Mesenchymal stem cell (in vitro differentiated cells and primary cell): ENCODE results near the gene COL4A2.

ENCODE experiments used
- DNase-seq: peaks from one replicate; pipeline ENCODE4 v3.0.0-alpha.2; 2013
- H2AFZ ChIP-seq: one replicate; pipeline ENCODE4 v1.6.1; 2013; ENCODE audit warnings: low read depth, mild to moderate bottlenecking, control low read depth, inconsistent platforms, low read length, moderate library complexity
- H2AK5ac ChIP-seq: 2 replicates; pipeline ENCODE4 v1.6.1; 2013; ENCODE audit warnings: low read length, moderate library complexity, mild to moderate bottlenecking, inconsistent platforms; ENCODE audit not compliant: severe bottlenecking
- H2BK120ac ChIP-seq: one replicate; pipeline ENCODE4 v1.6.1; 2013; ENCODE audit warnings: low read depth, mild to moderate bottlenecking, inconsistent platforms, low read length, moderate library complexity
- H2BK12ac ChIP-seq, 2 experiments: one replicate each; pipeline ENCODE4 v1.6.1; 2013; ENCODE audit warnings: inconsistent platforms in 2 of 2, low read length in 2 of 2, mild to moderate bottlenecking in 2 of 2, moderate library complexity in 2 of 2, control low read depth in 1 of 2
- H2BK15ac ChIP-seq: one replicate; pipeline ENCODE4 v1.6.1; 2013; ENCODE audit warnings: mild to moderate bottlenecking, low read depth, inconsistent platforms; ENCODE audit not compliant: poor library complexity, severe bottlenecking
- H2BK5ac ChIP-seq: 2 replicates; pipeline ENCODE4 v1.6.1; 2013; ENCODE audit warnings: low read depth, mild to moderate bottlenecking, low read length, control low read depth, inconsistent platforms; ENCODE audit not compliant: poor library complexity, severe bottlenecking
- H3K14ac ChIP-seq, 2 experiments: one replicate each; pipeline ENCODE4 v1.6.1; 2013; ENCODE audit warnings: inconsistent platforms in 2 of 2, low read length in 2 of 2, control low read depth in 1 of 2, mild to moderate bottlenecking in 1 of 2, moderate library complexity in 1 of 2
- H3K18ac ChIP-seq, 2 experiments: one replicate each; pipeline ENCODE4 v1.6.1; 2013; ENCODE audit warnings: inconsistent platforms in 2 of 2, low read length in 2 of 2, control low read depth in 1 of 2, low read depth in 1 of 2, mild to moderate bottlenecking in 1 of 2
- H3K23ac ChIP-seq, 2 experiments: one replicate each; pipeline ENCODE4 v1.6.1; 2013; ENCODE audit warnings: inconsistent platforms in 2 of 2, low read length in 2 of 2, mild to moderate bottlenecking in 2 of 2, moderate library complexity in 2 of 2, control low read depth in 1 of 2
- H3K27ac ChIP-seq: 2 replicates; pipeline ENCODE4 v1.5.1; 2013; ENCODE audit warnings: mild to moderate bottlenecking, moderate library complexity, low read length, control low read depth, inconsistent platforms; ENCODE audit not compliant: poor library complexity, severe bottlenecking
- H3K27me3 ChIP-seq, 2 experiments: 2 replicates each; pipeline versions ENCODE4 v1.6.1 to v1.7.0; 2013; ENCODE audit warnings: low read length in 2 of 2, mild to moderate bottlenecking in 2 of 2, moderate library complexity in 2 of 2, control low read depth in 1 of 2, inconsistent platforms in 1 of 2; ENCODE audit not compliant: control insufficient read depth in 1 of 2, insufficient read depth in 1 of 2
- H3K36me3 ChIP-seq, 2 experiments: 2 replicates each; pipeline versions ENCODE4 v1.6.1 to v1.7.0; 2013; ENCODE audit warnings: low read length in 2 of 2, control low read depth in 1 of 2, inconsistent platforms in 1 of 2, low read depth in 1 of 2, mild to moderate bottlenecking in 1 of 2; ENCODE audit not compliant: insufficient read depth in 2 of 2, control insufficient read depth in 1 of 2
- H3K4ac ChIP-seq, 2 experiments: one replicate each; pipeline ENCODE4 v1.6.1; 2013; ENCODE audit warnings: inconsistent platforms in 2 of 2, low read length in 2 of 2, mild to moderate bottlenecking in 2 of 2, moderate library complexity in 2 of 2, control low read depth in 1 of 2, low read depth in 1 of 2
- H3K4me1 ChIP-seq: 2 replicates; pipeline ENCODE4 v1.6.1; 2013; ENCODE audit warnings: low read depth, low read length, control low read depth; ENCODE audit not compliant: control insufficient read depth, insufficient read depth
- H3K4me2 ChIP-seq: 2 replicates; pipeline ENCODE4 v1.6.1; 2013; ENCODE audit warnings: low read length, mild to moderate bottlenecking, inconsistent platforms; ENCODE audit not compliant: poor library complexity, severe bottlenecking
- H3K4me3 ChIP-seq, 2 experiments: 2 replicates each; pipeline versions ENCODE4 v1.5.1 to v1.7.0; 2013; ENCODE audit warnings: low read length in 2 of 2, mild to moderate bottlenecking in 2 of 2, control low read depth in 1 of 2, low read depth in 1 of 2; ENCODE audit not compliant: insufficient read depth in 1 of 2
- H3K79me1 ChIP-seq: replicated peaks from 2 replicates; pipeline ENCODE4 v1.6.1; 2013; ENCODE audit warnings: mild to moderate bottlenecking, control low read depth, low read length, inconsistent platforms; ENCODE audit not compliant: poor library complexity, severe bottlenecking
- H3K9ac ChIP-seq: 2 replicates; pipeline ENCODE4 v1.7.0; 2013; ENCODE audit warnings: mild to moderate bottlenecking, low read length, moderate library complexity
- H3K9me3 ChIP-seq: 2 replicates; pipeline ENCODE4 v1.7.0; 2013; ENCODE audit warnings: mild to moderate bottlenecking, low read length; ENCODE audit not compliant: control insufficient read depth
- H4K8ac ChIP-seq: one replicate; pipeline ENCODE4 v1.6.1; 2013; ENCODE audit warnings: inconsistent platforms, mild to moderate bottlenecking, low read length, moderate library complexity
- H4K91ac ChIP-seq: one replicate; pipeline ENCODE4 v1.6.1; 2013; ENCODE audit warnings: mild to moderate bottlenecking, low read length, inconsistent platforms
- WGBS: methylation state at CpG from one replicate; pipeline ENCODE4 v1.1.7; 2013; ENCODE audit warnings: mixed read lengths; 5-methylcytosine and 5-hydroxymethylcytosine counted together

Gene COL4A2

GRCh38 chr13:110525328-110526319 is 218.5 kb downstream of the COL4A2 start:
- Histone ChIP-seq H2BK5ac (no peak overlapping the region), H3K14ac (no peak overlapping the region), H4K8ac (no peak overlapping the region), H2AK5ac (no peak overlapping the region), H3K9me3 (no peaks in the 10 kb centered on the region), H3K36me3 (peaks cover 0 to 6% of the 10 kb centered on the region in 2 experiments), H3K4ac (no peak overlapping the region), H3K27ac (no peak overlapping the region), H2BK120ac (no peak overlapping the region), H3K18ac (no peak overlapping the region), H3K23ac (no peak overlapping the region), H4K91ac (no peak overlapping the region), H3K4me3 (peak overlapping the region in 1 of 2 experiments; percentile 1), H3K9ac (no peak overlapping the region), H2BK12ac (no peak overlapping the region), H3K4me2 (no peak overlapping the region), H2AFZ (no peak overlapping the region), H3K27me3 (peaks cover 0 to 19% of the 10 kb centered on the region in 2 experiments), H3K79me1 (no peaks in the 10 kb centered on the region), H2BK15ac (no peak overlapping the region), H3K4me1 (peaks cover 23% of the 10 kb centered on the region)
- 72% methylated on average over 24 of the region's 25 CpGs for WGBS
- DNase-seq = no peak

DNA sequence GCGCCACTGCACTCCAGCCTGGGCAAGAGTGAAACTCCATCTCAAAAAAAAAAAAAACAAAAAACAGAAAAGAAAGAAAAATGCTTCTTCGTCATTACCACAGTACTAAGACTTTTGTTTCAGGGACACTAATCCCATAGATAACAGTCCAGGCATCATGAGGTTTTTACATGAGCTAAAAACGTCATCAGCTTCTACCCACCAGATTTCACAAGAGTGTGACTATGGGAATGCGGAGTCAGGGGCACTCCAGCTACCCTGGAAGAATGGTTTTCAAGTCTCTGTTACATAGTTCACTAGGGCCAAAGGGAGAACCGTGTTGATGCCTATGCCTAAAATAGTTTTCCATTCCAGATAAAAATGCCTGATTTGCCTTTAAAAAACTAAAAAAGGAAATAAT is 221.3 kb downstream of the COL4A2 start:
- H3K9ac ChIP-seq = no peak overlapping the region
- no peak overlapping the region for H3K4me2 ChIP-seq
- no peak overlapping the region for H2BK15ac ChIP-seq
- H4K91ac ChIP-seq = no peak overlapping the region
- H3K79me1 ChIP-seq = peaks cover 3% of the 10 kb centered on the region
- H3K36me3 ChIP-seq = peaks cover 0 to 6% of the 10 kb centered on the region in 2 experiments
- H3K4me1 ChIP-seq = peaks cover 26% of the 10 kb centered on the region
- no peak overlapping the region for H3K14ac ChIP-seq
- 89% methylated on average over 4 of the region's 5 CpGs for WGBS
- H3K9me3 ChIP-seq = no peaks in the 10 kb centered on the region
- H2BK5ac ChIP-seq = no peak overlapping the region
- no peak overlapping the region for H3K4ac ChIP-seq
- peak; percentile 80 for DNase-seq
- H2AK5ac ChIP-seq = no peak overlapping the region
- H4K8ac ChIP-seq = no peak overlapping the region
- H3K23ac ChIP-seq = no peak overlapping the region
- no peak overlapping the region for H2BK120ac ChIP-seq
- peaks cover 0 to 16% of the 10 kb centered on the region in 2 experiments for H3K27me3 ChIP-seq
- no peak overlapping the region for H2AFZ ChIP-seq
- H2BK12ac ChIP-seq = no peak overlapping the region
- H3K27ac ChIP-seq = no peak overlapping the region
- H3K18ac ChIP-seq = no peak overlapping the region
- H3K4me3 ChIP-seq = no peak overlapping the region

DNA sequence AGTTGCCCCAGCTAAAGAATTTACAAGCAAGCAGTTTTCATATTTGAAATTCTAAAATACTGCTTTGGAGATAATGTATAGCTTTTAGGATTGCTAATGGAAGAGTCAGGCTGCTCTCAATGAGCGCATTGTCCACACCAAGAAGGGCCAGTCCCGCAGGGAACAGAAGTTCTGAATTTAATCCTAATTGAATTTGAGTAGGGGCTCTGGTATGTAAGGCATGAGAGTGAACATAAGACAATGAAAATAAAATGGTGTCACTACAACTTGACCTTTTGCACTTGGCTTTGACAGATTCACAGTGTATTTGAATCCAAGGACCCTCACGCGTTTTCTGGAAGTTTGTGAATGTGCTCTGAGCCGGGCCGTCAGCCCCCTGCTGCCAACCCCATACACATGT is 221.8 kb downstream of the COL4A2 start:
- Histone ChIP-seq H4K91ac (no peak overlapping the region), H2AK5ac (no peak overlapping the region), H3K9ac (no peak overlapping the region), H3K9me3 (no peaks in the 10 kb centered on the region), H3K4me2 (no peak overlapping the region), H2BK5ac (no peak overlapping the region), H3K18ac (no peak overlapping the region), H3K4me1 (peaks cover 29% of the 10 kb centered on the region), H3K27ac (no peak overlapping the region), H2AFZ (no peak overlapping the region), H3K4ac (no peak overlapping the region), H3K23ac (no peak overlapping the region), H2BK15ac (no peak overlapping the region), H4K8ac (no peak overlapping the region), H2BK120ac (no peak overlapping the region), H3K14ac (no peak overlapping the region), H3K4me3 (no peak overlapping the region), H3K27me3 (peaks cover 0 to 16% of the 10 kb centered on the region in 2 experiments), H2BK12ac (no peak overlapping the region), H3K36me3 (peaks cover 0 to under 1% of the 10 kb centered on the region in 2 experiments), H3K79me1 (peaks cover 3% of the 10 kb centered on the region)
- no peak for DNase-seq
- WGBS = 68% methylated on average over 6 of the region's 6 CpGs

- Histone ChIP-seq H3K4ac (no peak overlapping the region), H3K4me1 (peaks cover 27% of the 10 kb centered on the region), H3K27me3 (peaks cover 0 to 11% of the 10 kb centered on the region in 2 experiments), H3K4me2 (no peak overlapping the region), H3K23ac (no peak overlapping the region), H3K79me1 (peaks cover 3% of the 10 kb centered on the region), H3K27ac (no peak overlapping the region), H3K9me3 (no peaks in the 10 kb centered on the region), H2BK120ac (no peak overlapping the region), H4K8ac (no peak overlapping the region), H3K14ac (no peak overlapping the region), H2BK12ac (no peak overlapping the region), H2AK5ac (no peak overlapping the region), H3K4me3 (no peak overlapping the region), H3K9ac (no peak overlapping the region), H2AFZ (no peak overlapping the region), H2BK5ac (no peak overlapping the region), H3K18ac (no peak overlapping the region), H2BK15ac (no peak overlapping the region), H4K91ac (no peak overlapping the region), H3K36me3 (peaks cover 0 to 2% of the 10 kb centered on the region in 2 experiments)
- no peak for DNase-seq
- 90% methylated on average over 15 of the region's 23 CpGs for WGBS
Observed at GRCh38 chr13:110529522-110530311, 222.6 kb downstream of the COL4A2 start.
